Liver (tissue), 9 donors: ENCODE measurements around the gene SYT2. TPM values are rescaled to one million over a fixed set of nuclear protein-coding genes. Genes with fewer than 3 reads are reported as not detected.

Source experiments
- DNase-seq: peaks from one replicate; pipeline ENCODE4 v3.0.0-alpha.2; 2017; ENCODE audit warnings: low spot score
- H3K27ac ChIP-seq, 2 donors: one replicate each; pipeline ENCODE4 v1.7.0; 2013; ENCODE audit warnings: inconsistent platforms in 2 of 2, low read length in 2 of 2, control low read depth in 1 of 2, low read depth in 1 of 2, mild to moderate bottlenecking in 1 of 2
- H3K27me3 ChIP-seq, 4 donors: one replicate each; pipeline versions ENCODE4 v1.6.1 to v1.7.0; 2013; ENCODE audit warnings: low read length in 3 of 4, inconsistent platforms in 1 of 4, mild to moderate bottlenecking in 1 of 4, moderate library complexity in 1 of 4; ENCODE audit not compliant: control insufficient read depth in 4 of 4, insufficient read depth in 4 of 4
- H3K36me3 ChIP-seq, 4 donors: one replicate each; pipeline versions ENCODE4 v1.6.1 to v1.7.0; 2013; ENCODE audit warnings: low read length in 3 of 4, mild to moderate bottlenecking in 3 of 4, low read depth in 1 of 4, moderate library complexity in 1 of 4; ENCODE audit not compliant: control insufficient read depth in 4 of 4, insufficient read depth in 3 of 4
- H3K4me1 ChIP-seq, 4 donors: one replicate each; pipeline versions ENCODE4 v1.6.1 to v1.7.0; 2013; ENCODE audit warnings: low read length in 3 of 4, mild to moderate bottlenecking in 3 of 4, moderate library complexity in 1 of 4; ENCODE audit not compliant: control insufficient read depth in 4 of 4, insufficient read depth in 4 of 4
- H3K4me3 ChIP-seq, 3 donors: one replicate each; pipeline versions ENCODE4 v1.6.1 to v1.7.0; 2013; ENCODE audit warnings: low read length in 3 of 3, control low read depth in 1 of 3, low read depth in 1 of 3, mild to moderate bottlenecking in 1 of 3
- H3K9ac ChIP-seq, 2 donors: one replicate each; pipeline ENCODE4 v1.7.0; 2013; ENCODE audit warnings: low read length in 2 of 2, mild to moderate bottlenecking in 2 of 2, moderate library complexity in 2 of 2, control low read depth in 1 of 2, low read depth in 1 of 2
- H3K9me3 ChIP-seq, 4 donors: one replicate each; pipeline versions ENCODE4 v1.6.1 to v1.7.0; 2013; ENCODE audit warnings: low read length in 3 of 4; ENCODE audit not compliant: control insufficient read depth in 4 of 4
- EGR1 ChIP-seq, 2 donors: IDR thresholded peaks; 2 replicates each; pipeline ENCODE4 v1.6.1; 2016 to 2018; ENCODE audit warnings: antibody characterized with exemption in 2 of 2, low read depth in 2 of 2
- FOXA1 ChIP-seq: IDR thresholded peaks from 2 replicates; pipeline ENCODE4 v1.6.1; 2016; ENCODE audit warnings: antibody characterized with exemption
- FOXA2 ChIP-seq: IDR thresholded peaks from 2 replicates; pipeline ENCODE4 v1.6.1; 2016; ENCODE audit warnings: antibody characterized with exemption
- GABPA ChIP-seq, 2 donors: IDR thresholded peaks in 1 of 2; conservative IDR thresholded peaks in 1 of 2; 2 replicates each; pipeline ENCODE4 v1.6.1; 2016; ENCODE audit warnings: antibody characterized with exemption in 2 of 2, mild to moderate bottlenecking in 1 of 2, moderate library complexity in 1 of 2
- HNF4G ChIP-seq: IDR thresholded peaks from 2 replicates; pipeline ENCODE4 v1.6.1; 2016; ENCODE audit warnings: antibody characterized with exemption
- JUND ChIP-seq, 2 donors: IDR thresholded peaks; 2 replicates each; pipeline ENCODE4 v1.6.1; 2016; ENCODE audit warnings: antibody characterized with exemption in 2 of 2
- NR2F2 ChIP-seq: IDR thresholded peaks from 2 replicates; pipeline ENCODE4 v1.6.1; 2016; ENCODE audit warnings: antibody characterized with exemption
- RAD21 ChIP-seq, 2 donors: IDR thresholded peaks; 2 replicates each; pipeline ENCODE4 v1.6.1; 2016; ENCODE audit warnings: antibody characterized with exemption in 2 of 2, mild to moderate bottlenecking in 2 of 2
- RXRA ChIP-seq, 2 donors: IDR thresholded peaks; 2 replicates each; pipeline ENCODE4 v1.6.1; 2017 to 2018; ENCODE audit warnings: antibody characterized with exemption in 2 of 2, mild to moderate bottlenecking in 1 of 2
- SP1 ChIP-seq: IDR thresholded peaks from 2 replicates; pipeline ENCODE4 v1.6.1; 2018; ENCODE audit warnings: antibody characterized with exemption, mild to moderate bottlenecking
- YY1 ChIP-seq: IDR thresholded peaks from 2 replicates; pipeline ENCODE4 v1.6.1; 2016; ENCODE audit warnings: antibody characterized with exemption, mild to moderate bottlenecking
- WGBS: extraction: QIAGEN DNeasy Blood & Tissue Kit; methylation state at CpG from one replicate; pipeline ENCODE4 v1.1.7; 2013; 5-methylcytosine and 5-hydroxymethylcytosine counted together
- polyA plus RNA-seq, 2 donors: library from polyadenylated mRNA; stranded (reverse) in 1 of 2; unstranded in 1 of 2; fragments of 200-250 nt in 1 of 2; fragments of >200 nt in 1 of 2; fragmentation: Nextera tagmentation in 1 of 2; extraction: Ambion mirVana in 1 of 2; gene quantifications; one replicate each; pipeline versions ENCODE4 v1.2.1 to v1.2.3, GENCODE V29; 2013 to 2015
- total RNA-seq, 2 donors: library from RNA; depleted of rRNA; stranded (reverse); fragments of >200 nt; gene quantifications; one replicate each; pipeline ENCODE4 v1.2.3, GENCODE V29; 2014
- TF ChIP-seq, protein P1 (sequence below): IDR thresholded peaks from 2 replicates; pipeline ENCODE4 v1.6.1; 2016; ENCODE audit warnings: antibody characterized with exemption
- TF ChIP-seq, protein P2 (sequence below): IDR thresholded peaks from 2 replicates; pipeline ENCODE4 v1.6.1; 2016; ENCODE audit warnings: antibody characterized with exemption
- TF ChIP-seq, protein P3 (sequence below): IDR thresholded peaks from 2 replicates; pipeline ENCODE4 v1.6.1; 2016; ENCODE audit warnings: antibody characterized with exemption, mild to moderate bottlenecking
- TF ChIP-seq, protein P4 (sequence below): fragments of 150-350 bp; IDR thresholded peaks from 2 replicates; pipeline ENCODE4 v1.5.1; 2017; ENCODE audit warnings: improper control_type of control experiment, low read depth, low read length; ENCODE audit not compliant: missing input control
- TF ChIP-seq, protein P5 (sequence below): IDR thresholded peaks from 2 replicates; pipeline ENCODE4 v1.6.1; 2016; ENCODE audit warnings: antibody characterized with exemption
- donor health status: healthy.
- donor health status: healthy.
- donor health status: healthy.
- donor health status: healthy.
- donor health status: healthy.

The SYT2 gene
- total and polyA plus RNA-seq, 4 donors = under 0.01 to 0.07 TPM; not detected in 2

DNA sequence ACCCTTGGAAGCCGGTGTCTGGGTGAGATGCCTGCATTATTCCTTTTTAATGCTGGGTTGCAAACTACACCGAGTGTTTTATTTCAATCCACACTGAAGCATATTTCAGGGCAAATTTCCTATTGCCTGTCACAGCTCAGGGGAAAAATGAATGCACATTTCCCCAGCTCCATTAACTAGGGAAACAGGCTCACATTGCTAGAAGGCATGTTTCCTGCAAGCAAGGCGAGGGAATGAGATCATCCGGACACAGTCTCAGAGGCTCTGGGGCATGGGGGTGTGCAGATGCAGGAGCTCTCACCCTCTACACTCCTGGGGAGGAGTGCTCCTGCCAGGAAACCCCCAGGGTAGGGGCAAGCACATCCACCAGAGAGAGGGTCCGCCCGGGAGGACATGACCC is 24.6 kb downstream of the SYT2 start:
- H3K36me3 ChIP-seq = no peaks in the 10 kb centered on the region
- H3K9me3 ChIP-seq = no peaks in the 10 kb centered on the region
- WGBS = 78% methylated on average over 6 of the region's 6 CpGs
- DNase-seq = no peak
- no peak overlapping the region for H3K4me3 ChIP-seq
- no peak overlapping the region for H3K9ac ChIP-seq
- no peaks in the 10 kb centered on the region for H3K4me1 ChIP-seq
- peaks cover 0 to 8% (median 1%) of the 10 kb centered on the region in 4 donors for H3K27me3 ChIP-seq
- TF ChIP-seq JUND (IDR thresholded peaks at IDR 0.05) (no peak), NR2F2 (no peak), RXRA (IDR thresholded peaks at IDR 0.05) (no peak), FOXA2 (no peak)
- TF ChIP-seq, protein P1, sequence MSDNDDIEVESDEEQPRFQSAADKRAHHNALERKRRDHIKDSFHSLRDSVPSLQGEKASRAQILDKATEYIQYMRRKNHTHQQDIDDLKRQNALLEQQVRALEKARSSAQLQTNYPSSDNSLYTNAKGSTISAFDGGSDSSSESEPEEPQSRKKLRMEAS = no peak
- no peak overlapping the region for H3K27ac ChIP-seq

DNA sequence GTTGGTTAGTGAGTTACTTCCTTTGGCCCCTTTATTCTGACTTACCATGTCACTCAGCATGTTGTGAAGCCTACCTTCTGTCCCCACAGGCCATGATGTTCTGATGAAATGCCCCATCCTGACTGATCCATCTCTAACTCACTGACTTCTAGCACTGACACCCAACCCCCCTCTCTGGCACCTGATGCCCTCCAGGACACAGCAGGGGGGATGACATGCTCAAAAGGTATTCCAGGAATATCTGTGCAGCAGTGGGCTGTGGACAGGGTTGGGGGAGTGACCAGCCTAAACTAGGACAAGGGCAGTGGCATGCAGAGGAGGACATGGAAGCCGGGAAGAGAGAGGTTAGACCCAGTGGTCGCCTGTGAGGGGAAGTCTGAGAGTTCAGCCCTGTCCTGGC is 25.5 kb downstream of the SYT2 start:
- no peak overlapping the region for H3K9ac ChIP-seq
- no peak for DNase-seq
- no peak overlapping the region for H3K4me3 ChIP-seq
- H3K27ac ChIP-seq = no peak overlapping the region
- WGBS = 39% methylated on average over 2 of the region's 2 CpGs
- H3K9me3 ChIP-seq = no peaks in the 10 kb centered on the region
- H3K4me1 ChIP-seq = no peaks in the 10 kb centered on the region
- H3K36me3 ChIP-seq = no peaks in the 10 kb centered on the region
- TF ChIP-seq RAD21 (IDR thresholded peaks at IDR 0.05) = no peak
- TF ChIP-seq, protein P2, sequence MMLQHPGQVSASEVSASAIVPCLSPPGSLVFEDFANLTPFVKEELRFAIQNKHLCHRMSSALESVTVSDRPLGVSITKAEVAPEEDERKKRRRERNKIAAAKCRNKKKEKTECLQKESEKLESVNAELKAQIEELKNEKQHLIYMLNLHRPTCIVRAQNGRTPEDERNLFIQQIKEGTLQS = no peak
- no peak for TF ChIP-seq JUND (IDR thresholded peaks at IDR 0.05)
- TF ChIP-seq, protein P3, sequence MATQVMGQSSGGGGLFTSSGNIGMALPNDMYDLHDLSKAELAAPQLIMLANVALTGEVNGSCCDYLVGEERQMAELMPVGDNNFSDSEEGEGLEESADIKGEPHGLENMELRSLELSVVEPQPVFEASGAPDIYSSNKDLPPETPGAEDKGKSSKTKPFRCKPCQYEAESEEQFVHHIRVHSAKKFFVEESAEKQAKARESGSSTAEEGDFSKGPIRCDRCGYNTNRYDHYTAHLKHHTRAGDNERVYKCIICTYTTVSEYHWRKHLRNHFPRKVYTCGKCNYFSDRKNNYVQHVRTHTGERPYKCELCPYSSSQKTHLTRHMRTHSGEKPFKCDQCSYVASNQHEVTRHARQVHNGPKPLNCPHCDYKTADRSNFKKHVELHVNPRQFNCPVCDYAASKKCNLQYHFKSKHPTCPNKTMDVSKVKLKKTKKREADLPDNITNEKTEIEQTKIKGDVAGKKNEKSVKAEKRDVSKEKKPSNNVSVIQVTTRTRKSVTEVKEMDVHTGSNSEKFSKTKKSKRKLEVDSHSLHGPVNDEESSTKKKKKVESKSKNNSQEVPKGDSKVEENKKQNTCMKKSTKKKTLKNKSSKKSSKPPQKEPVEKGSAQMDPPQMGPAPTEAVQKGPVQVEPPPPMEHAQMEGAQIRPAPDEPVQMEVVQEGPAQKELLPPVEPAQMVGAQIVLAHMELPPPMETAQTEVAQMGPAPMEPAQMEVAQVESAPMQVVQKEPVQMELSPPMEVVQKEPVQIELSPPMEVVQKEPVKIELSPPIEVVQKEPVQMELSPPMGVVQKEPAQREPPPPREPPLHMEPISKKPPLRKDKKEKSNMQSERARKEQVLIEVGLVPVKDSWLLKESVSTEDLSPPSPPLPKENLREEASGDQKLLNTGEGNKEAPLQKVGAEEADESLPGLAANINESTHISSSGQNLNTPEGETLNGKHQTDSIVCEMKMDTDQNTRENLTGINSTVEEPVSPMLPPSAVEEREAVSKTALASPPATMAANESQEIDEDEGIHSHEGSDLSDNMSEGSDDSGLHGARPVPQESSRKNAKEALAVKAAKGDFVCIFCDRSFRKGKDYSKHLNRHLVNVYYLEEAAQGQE = no peak
- TF ChIP-seq, protein P1 = no peak
- no peak for TF ChIP-seq GABPA (IDR thresholded peaks at IDR 0.05 in 1 of 2, conservative IDR thresholded peaks at IDR 0.05 in 1 of 2)
- TF ChIP-seq, protein P4, sequence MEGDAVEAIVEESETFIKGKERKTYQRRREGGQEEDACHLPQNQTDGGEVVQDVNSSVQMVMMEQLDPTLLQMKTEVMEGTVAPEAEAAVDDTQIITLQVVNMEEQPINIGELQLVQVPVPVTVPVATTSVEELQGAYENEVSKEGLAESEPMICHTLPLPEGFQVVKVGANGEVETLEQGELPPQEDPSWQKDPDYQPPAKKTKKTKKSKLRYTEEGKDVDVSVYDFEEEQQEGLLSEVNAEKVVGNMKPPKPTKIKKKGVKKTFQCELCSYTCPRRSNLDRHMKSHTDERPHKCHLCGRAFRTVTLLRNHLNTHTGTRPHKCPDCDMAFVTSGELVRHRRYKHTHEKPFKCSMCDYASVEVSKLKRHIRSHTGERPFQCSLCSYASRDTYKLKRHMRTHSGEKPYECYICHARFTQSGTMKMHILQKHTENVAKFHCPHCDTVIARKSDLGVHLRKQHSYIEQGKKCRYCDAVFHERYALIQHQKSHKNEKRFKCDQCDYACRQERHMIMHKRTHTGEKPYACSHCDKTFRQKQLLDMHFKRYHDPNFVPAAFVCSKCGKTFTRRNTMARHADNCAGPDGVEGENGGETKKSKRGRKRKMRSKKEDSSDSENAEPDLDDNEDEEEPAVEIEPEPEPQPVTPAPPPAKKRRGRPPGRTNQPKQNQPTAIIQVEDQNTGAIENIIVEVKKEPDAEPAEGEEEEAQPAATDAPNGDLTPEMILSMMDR = no peak
- no peak for TF ChIP-seq YY1
- no peak for TF ChIP-seq HNF4G
- TF ChIP-seq RXRA (IDR thresholded peaks at IDR 0.05) = no peak
- TF ChIP-seq, protein P5, sequence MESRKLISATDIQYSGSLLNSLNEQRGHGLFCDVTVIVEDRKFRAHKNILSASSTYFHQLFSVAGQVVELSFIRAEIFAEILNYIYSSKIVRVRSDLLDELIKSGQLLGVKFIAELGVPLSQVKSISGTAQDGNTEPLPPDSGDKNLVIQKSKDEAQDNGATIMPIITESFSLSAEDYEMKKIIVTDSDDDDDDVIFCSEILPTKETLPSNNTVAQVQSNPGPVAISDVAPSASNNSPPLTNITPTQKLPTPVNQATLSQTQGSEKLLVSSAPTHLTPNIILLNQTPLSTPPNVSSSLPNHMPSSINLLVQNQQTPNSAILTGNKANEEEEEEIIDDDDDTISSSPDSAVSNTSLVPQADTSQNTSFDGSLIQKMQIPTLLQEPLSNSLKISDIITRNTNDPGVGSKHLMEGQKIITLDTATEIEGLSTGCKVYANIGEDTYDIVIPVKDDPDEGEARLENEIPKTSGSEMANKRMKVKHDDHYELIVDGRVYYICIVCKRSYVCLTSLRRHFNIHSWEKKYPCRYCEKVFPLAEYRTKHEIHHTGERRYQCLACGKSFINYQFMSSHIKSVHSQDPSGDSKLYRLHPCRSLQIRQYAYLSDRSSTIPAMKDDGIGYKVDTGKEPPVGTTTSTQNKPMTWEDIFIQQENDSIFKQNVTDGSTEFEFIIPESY = no peak
- no peak for TF ChIP-seq NR2F2
- TF ChIP-seq SP1 = no peak
- TF ChIP-seq FOXA1 = no peak
- no peak for TF ChIP-seq EGR1 (IDR thresholded peaks at IDR 0.05; ENCODE audit: low read depth in 2 of 2)
- H3K27me3 ChIP-seq = peaks cover 0 to 8% (median 1%) of the 10 kb centered on the region in 4 donors
